ENCODE data around the gene SLC27A4.

- TF ChIP-seq CTCF (IDR thresholded peaks at IDR 0.05) (no peak), POLR2A (IDR thresholded peaks at IDR 0.05) (no peak)
Observed at GRCh38 chr9:128399861-128400260, 59.5 kb downstream of the SLC27A4 start.
